ENCODE data around the gene BAD. TPM values are rescaled to one million over a fixed set of nuclear protein-coding genes. Genes with fewer than 3 reads are reported as not detected.

Gene BAD
- total RNA-seq, 1 experiment from 2014 or later = 23.3 TPM

DNA sequence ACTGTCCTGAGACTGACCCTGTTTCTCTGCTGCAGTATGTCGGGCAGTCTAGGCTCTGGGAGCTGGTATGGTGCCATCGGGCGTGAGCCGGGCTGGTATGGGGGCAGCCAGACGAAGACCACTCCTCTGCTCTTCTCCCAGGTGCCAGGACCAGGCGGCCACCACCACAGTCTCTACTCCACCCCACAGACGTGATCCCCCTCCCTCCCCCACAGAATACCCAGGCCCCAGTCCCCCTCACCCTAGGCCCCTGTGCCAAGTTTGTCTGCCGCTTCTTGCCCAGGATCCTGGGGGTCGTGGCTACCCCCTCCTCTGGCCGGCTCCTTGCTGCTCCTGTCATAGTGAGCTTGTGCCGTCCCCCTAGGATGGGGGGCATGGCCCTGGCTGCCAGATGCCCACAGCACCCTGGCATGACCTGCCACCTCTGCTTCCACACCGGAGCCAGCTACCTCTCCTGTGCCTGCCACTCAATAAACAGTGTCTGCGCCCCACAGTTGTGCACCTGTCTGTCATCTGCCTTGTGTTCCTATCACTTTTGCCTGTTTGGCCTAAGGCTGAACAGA, 4.6 kb upstream of the BAD start:
- Histone ChIP-seq H2AFZ (ENCODE audit: low read length) (no peak overlapping the region), H2BK15ac (ENCODE audit: low read depth, low read length) (no peak overlapping the region), H2BK12ac (ENCODE audit: insufficient read length, low read depth, low read length) (no peak overlapping the region), H2BK20ac (ENCODE audit: low read depth, low read length, poor library complexity, severe bottlenecking) (no peak overlapping the region), H2AK5ac (ENCODE audit: insufficient read length, low read length) (no peak overlapping the region), H3T11ph (ENCODE audit: low read length) (no peak overlapping the region), H4K8ac (replicated peaks; ENCODE audit: insufficient read length, low read depth, low read length) (no peak overlapping the region), H4K20me1 (ENCODE audit: control insufficient read depth, insufficient read depth, insufficient read length) (no peaks in the 10 kb centered on the region), H4K91ac (ENCODE audit: insufficient read length, low read depth, low read length) (no peak overlapping the region), H3K4me2 (ENCODE audit: insufficient read depth, insufficient read length, low read length) (no peak overlapping the region), H3K23me2 (ENCODE audit: insufficient read length, low read depth, low read length, poor library complexity, severe bottlenecking) (peaks cover 15% of the 10 kb centered on the region), H3K4ac (ENCODE audit: low read depth, low read length) (no peak overlapping the region), H3K23ac (ENCODE audit: insufficient read length, low read depth, low read length) (no peak overlapping the region), H3K27ac (ENCODE audit: insufficient read length, low read depth, low read length) (no peak overlapping the region), H3K4me1 (ENCODE audit: insufficient read depth, low read length) (no peaks in the 10 kb centered on the region), H3K27me3 (ENCODE audit: insufficient read depth, low read length) (peaks cover 39% of the 10 kb centered on the region), H3K56ac (ENCODE audit: insufficient read length, low read depth, low read length) (no peak overlapping the region), H3K79me2 (ENCODE audit: insufficient read depth, low read length) (no peaks in the 10 kb centered on the region), H3K79me1 (ENCODE audit: insufficient read depth, low read depth, low read length, poor library complexity, severe bottlenecking) (no peaks in the 10 kb centered on the region), H3K9ac (ENCODE audit: extremely low read depth, insufficient read length, low read length) (no peak overlapping the region), H3K18ac (ENCODE audit: insufficient read length, low read depth, low read length) (no peak overlapping the region), H4K5ac (ENCODE audit: insufficient read length, low read depth, low read length) (no peak overlapping the region), H2BK5ac (ENCODE audit: insufficient read length, low read length) (no peak overlapping the region), H2BK120ac (ENCODE audit: low read depth, low read length, poor library complexity, severe bottlenecking) (no peak overlapping the region), H3K14ac (ENCODE audit: insufficient read depth, low read length) (no peak overlapping the region), H3K9me3 (ENCODE audit: control insufficient read depth, low read depth, low read length) (no peaks in the 10 kb centered on the region)
- H3K27ac Mint-ChIP-seq = no peak overlapping the region
- peaks cover 12 to 15% of the 10 kb centered on the region in 2 experiments for H3K4me1 Mint-ChIP-seq
- no peaks in the 10 kb centered on the region; a peak in 2 of 5 replicates for H3K9me3 Mint-ChIP-seq
- H3K36me3 Mint-ChIP-seq (ENCODE audit: insufficient read depth in 1 of 3, low read depth in 3 of 3) = peaks cover 0 to 2% (median 0%) of the 10 kb centered on the region in 3 experiments; a peak in 3 of 7 replicates
- H3K27me3 Mint-ChIP-seq (ENCODE audit: low read depth) = peaks cover 52% of the 10 kb centered on the region
- TF ChIP-seq, protein P1, sequence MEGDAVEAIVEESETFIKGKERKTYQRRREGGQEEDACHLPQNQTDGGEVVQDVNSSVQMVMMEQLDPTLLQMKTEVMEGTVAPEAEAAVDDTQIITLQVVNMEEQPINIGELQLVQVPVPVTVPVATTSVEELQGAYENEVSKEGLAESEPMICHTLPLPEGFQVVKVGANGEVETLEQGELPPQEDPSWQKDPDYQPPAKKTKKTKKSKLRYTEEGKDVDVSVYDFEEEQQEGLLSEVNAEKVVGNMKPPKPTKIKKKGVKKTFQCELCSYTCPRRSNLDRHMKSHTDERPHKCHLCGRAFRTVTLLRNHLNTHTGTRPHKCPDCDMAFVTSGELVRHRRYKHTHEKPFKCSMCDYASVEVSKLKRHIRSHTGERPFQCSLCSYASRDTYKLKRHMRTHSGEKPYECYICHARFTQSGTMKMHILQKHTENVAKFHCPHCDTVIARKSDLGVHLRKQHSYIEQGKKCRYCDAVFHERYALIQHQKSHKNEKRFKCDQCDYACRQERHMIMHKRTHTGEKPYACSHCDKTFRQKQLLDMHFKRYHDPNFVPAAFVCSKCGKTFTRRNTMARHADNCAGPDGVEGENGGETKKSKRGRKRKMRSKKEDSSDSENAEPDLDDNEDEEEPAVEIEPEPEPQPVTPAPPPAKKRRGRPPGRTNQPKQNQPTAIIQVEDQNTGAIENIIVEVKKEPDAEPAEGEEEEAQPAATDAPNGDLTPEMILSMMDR (conservative IDR thresholded peaks at IDR 0.05) = no peak
- WGBS (ENCODE audit: extremely low coverage, insufficient read length, low lambda C conversion rate) = no CpG with 5 or more reads among the region's 13 CpGs
- H3K4me3 Mint-ChIP-seq = no peak overlapping the region
- DNase-seq = no peak
